HK-2 (cell line): ENCODE measurements around the gene GGTLC1.

Experiments used
- DNase-seq: peaks from one replicate; pipeline ENCODE4 v3.0.0-alpha.2; 2018; ENCODE audit not compliant: unreplicated experiment

The GGTLC1 gene

DNA sequence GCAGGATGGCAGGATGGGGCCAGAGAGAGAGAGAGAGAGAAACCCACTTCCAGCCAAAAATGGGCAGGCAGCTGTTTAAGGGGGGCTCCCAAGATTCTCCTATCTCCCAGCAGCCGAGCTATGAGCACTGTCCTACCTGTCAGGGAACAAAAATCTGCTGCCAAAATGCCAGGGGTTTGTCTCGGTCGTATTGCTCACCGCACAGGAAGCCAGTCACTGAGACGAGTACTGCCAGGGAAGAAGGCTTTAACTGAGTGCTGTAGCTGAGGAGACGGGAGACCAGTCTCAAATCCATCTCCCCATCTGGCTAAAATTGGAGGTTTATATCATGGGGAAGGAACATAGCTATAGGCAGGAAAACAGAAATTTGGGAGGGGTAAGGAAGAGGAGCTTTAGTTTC lies 22.3 kb downstream of the GGTLC1 start:
- DNase-seq, result no peak

DNA sequence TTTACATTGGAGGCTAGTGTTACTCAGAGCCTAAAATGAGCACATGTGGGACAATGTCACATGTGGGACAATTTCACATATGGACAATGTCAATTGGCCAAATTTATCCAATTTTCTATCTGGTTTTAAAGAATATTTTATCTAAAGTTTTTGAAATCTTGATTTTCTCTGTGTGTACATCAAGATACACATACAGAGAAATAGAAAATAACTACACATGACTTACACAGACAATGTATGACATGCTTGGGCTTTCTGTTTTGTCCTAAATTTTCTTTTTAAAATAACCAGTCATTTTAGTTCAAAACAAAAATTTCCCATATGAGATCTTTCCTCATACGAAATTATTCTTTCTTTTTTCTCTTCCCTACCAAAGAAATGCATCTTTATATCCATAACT lies 24.6 kb downstream of the GGTLC1 start:
- DNase-seq, result no peak

DNA sequence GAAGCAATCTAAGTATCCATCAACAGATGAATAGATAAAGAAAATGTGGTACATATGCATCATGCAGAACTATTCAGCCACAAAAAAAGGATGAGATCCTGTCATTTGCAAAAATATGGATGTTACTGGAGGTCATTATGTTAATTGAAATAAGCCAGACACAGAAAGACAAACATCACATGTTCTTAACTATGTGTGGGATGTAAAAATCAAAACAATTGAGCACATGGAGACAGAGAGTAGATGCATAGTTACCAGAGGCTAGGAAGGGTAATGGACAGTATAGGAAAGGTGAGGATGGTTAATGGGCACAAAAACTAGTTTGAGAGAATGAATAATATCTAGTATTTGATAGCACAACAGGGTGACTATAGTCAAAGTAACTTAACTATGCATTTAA lies 26.3 kb downstream of the GGTLC1 start:
- DNase-seq, result no peak

DNA sequence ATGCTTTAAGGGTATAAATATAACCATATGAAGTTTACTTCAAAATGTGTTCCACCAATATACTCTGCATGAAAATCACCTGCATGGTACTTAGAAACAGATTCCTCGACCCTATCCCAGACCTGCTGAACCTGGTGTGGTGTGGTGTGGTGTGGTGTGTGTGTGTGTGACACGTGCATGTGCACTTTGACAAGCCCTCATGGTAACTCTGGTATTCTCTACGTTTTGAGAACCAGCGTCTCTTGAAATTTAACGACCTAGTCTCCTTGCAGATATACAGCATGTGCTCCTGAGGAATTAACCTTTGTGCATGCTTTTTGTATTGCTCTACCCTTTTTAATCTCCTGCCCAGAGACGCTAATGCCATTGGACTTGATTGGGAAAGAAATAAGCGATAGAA lies 29.5 kb downstream of the GGTLC1 start:
- no peak for DNase-seq

DNA sequence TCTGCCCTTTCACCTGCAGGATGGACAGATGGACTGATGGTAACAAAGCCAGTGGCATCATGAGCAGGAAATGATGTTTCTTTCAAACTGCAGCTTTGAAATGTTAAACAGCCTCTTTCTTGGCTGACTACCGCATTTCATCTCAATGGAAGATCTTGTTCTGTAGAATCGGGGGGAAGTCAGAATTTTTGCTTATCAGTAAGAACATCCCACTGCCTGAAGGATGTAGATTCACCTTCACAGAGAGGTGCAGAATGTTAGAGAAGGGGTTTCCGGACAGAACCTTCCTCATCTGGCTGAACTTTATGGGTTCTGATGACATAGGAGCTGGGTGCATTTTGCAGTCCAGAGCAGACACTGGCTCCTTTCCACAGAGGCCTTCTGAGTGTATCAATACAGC lies 32.7 kb downstream of the GGTLC1 start:
- no peak for DNase-seq

DNA sequence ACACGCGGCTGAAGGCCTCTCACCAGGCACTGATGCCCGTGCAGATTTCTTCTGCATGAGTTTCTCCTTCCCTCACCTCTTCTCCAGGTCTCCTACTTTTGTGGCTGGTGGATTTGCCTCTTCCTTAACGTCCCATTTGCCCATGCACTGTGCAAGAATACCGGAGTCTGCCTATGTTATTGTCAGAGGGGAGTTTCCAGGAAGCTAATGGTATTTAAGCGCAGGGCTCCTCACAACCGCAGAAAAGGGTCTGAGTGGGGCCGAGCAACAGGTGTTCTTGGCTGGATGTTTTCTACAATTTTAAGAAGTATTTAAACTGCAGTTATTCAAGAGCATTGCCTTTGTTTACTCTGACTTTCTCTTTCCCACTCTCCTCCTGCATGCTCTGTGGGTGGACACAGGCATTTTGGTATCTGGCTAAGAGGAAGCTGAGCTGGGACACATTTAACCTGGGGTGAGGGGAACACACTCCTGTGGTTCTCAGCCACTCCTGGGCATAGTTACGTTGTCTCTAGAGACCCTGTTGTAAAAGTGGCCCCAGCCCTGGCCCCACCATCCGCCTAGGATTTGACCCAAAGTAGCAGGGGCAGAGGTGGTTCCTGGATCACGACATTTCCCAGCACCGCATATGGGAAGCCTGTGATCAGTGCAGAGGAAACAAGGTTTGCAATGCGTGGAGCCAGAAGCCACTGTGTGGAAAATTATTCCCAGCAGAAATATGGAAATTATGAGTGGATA lies 34.4 kb downstream of the GGTLC1 start:
- DNase-seq, result no peak

DNA sequence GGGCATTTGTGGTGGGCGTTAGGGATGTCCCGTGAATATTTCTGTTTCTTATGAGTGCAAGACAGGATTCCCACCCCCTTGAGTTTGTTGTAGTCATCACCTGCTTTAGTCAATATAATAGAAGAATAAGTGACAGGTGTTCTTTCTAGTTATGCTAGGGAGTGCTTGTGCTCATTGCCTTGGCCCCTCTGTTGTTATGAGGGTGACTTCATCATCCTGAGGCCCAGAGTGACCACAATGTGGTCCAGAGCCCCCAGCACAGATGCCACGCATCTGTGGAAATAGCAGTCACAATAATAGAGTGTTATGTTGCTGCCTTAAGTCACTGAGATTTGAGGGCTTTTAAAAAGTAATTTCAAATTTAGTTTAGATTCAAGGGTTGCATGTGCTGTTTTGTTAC lies 42.4 kb downstream of the GGTLC1 start:
- no peak for DNase-seq

DNA sequence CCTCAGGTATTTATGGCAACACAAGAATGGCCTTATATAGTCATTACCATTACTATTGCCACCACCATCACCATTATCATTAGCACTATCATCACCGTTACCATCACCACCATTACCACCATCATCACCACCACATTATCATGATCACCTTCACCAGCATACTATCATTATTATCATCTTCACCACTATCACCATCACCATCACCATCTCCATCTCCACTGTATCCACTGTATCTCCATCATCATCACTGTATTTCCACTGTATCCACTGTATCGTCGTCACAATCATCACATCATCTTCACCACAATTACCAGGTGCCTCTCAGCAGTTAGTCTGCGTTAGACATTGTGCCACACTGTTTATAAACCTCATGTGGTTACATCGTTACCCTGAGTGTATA lies 45.3 kb downstream of the GGTLC1 start:
- no peak for DNase-seq

DNA sequence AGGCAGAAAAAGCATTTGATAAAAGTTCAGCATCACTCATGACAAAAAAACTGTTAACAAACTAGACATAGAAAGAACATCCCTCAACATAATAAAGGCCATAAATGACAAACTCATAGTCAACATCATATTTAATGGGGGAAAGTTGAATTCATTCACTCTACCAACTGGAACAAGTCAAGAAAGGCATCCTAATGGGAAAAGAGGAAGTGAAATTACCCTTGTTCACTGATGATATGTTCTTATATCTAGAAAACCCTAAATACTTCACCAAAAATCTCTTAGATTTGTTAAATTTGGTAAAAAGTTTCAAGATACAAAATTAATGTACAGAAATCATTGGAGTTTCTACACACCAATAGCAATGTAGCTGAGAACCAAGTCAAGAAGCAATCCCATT lies 48.9 kb downstream of the GGTLC1 start:
- DNase-seq, result no peak

DNA sequence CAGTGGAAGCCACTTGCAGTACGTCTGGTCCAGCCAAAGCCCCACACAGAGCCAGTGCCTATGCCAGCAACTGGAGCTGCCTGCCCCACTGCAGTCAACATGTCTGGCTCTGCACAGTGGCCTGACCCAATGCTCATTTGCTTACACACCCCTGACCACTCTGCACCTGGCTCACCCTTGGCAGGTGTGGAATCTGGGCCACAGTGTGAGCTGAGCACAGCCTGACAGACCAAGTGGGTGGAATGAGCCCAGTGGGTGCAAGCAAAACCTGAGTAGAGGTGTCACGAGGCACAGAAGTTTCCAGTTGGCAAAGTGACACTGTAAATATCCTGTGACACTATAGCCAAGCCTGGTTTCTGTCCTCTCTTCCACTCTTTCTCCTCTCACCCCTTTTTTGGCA lies 49.5 kb downstream of the GGTLC1 start:
- DNase-seq, result no peak

DNA sequence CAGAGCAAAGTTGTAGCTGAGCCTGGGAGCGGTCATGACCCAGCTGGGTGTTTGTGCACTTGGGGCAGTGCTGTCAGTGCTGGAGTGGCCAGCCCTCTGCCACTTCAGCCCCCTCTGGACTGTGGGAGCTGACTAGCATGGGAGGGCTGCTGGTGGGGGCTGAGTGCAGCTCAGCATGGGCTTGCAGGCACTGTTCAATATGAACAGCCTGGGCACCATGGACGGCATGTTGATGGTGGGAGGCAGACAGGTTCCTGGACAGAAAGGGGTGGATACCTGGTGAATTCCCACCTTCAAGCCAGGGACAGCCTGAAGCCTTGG lies 50.5 kb downstream of the GGTLC1 start:
- DNase-seq, result no peak

DNA sequence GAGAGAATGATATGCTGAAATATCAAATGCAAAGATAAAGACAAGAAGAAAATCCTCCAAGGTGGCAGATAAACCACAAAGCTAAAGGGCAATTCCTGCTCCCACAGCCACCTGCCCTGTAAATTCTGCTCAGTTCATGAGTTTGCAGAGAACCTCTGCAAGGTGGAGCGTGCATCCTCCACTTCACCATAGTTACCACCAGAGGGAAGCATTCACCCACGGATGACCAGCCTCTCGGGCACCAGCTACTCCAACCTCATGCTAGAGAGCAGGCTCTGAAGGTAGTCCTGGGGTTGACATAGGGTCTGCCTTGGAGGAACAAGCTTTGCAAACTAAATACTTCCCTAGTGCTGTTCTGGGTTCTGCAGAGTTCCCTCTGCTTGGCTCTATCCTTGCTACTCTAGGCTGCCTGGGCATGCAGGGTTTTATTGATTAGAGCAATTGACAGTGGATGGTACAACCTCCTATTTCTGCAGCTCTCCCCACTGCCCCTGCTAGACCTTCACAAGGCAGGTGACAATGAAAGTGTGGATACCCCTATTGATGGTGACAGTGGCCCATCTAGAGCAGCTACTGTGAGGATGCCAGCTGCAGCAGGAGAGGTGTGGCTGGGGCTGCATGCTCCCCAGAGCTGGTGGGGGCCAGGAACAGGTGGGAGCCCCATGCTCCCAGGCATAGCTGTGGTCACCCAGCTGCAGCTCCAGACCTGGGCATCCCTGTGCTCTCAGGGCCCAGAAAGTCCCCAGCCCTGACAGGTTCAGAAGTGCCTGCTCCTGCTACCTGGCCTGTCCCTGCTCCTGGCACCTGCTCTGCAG lies 51.1 kb downstream of the GGTLC1 start:
- DNase-seq, result peak; percentile 47
